Measurements from ENCODE around the gene LYSMD2.
"Not testable (repeated sequence)": the region's sequence is repeated elsewhere in the genome, so short reads cannot be mapped to it uniquely, and the experiment has no call there.

DNA sequence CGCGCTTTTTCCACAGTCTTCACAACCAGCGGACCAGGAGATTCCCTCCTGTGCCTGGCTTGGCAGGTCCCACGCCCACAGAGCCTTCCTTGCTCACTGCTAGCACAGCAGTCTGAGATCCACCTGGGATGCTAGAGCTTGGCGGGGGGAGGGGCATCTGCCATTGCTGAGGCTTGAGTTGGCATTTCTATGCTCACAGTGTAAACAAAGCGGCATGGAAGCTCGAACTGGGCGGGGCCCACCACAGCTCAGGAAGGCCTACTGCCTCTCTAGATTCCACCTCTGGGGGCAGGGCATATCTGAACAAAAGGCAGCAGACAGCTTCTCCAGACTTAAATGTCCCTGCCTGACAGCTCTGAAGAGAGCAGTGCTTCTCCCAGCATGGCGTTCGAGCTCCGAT is 49.7 kb upstream of the LYSMD2 start:
- TF ChIP-seq, protein P1, sequence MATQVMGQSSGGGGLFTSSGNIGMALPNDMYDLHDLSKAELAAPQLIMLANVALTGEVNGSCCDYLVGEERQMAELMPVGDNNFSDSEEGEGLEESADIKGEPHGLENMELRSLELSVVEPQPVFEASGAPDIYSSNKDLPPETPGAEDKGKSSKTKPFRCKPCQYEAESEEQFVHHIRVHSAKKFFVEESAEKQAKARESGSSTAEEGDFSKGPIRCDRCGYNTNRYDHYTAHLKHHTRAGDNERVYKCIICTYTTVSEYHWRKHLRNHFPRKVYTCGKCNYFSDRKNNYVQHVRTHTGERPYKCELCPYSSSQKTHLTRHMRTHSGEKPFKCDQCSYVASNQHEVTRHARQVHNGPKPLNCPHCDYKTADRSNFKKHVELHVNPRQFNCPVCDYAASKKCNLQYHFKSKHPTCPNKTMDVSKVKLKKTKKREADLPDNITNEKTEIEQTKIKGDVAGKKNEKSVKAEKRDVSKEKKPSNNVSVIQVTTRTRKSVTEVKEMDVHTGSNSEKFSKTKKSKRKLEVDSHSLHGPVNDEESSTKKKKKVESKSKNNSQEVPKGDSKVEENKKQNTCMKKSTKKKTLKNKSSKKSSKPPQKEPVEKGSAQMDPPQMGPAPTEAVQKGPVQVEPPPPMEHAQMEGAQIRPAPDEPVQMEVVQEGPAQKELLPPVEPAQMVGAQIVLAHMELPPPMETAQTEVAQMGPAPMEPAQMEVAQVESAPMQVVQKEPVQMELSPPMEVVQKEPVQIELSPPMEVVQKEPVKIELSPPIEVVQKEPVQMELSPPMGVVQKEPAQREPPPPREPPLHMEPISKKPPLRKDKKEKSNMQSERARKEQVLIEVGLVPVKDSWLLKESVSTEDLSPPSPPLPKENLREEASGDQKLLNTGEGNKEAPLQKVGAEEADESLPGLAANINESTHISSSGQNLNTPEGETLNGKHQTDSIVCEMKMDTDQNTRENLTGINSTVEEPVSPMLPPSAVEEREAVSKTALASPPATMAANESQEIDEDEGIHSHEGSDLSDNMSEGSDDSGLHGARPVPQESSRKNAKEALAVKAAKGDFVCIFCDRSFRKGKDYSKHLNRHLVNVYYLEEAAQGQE (IDR thresholded peaks at IDR 0.05; ENCODE audit: low read depth, low read length), result not testable (repeated sequence)
- TF ChIP-seq, protein P2, sequence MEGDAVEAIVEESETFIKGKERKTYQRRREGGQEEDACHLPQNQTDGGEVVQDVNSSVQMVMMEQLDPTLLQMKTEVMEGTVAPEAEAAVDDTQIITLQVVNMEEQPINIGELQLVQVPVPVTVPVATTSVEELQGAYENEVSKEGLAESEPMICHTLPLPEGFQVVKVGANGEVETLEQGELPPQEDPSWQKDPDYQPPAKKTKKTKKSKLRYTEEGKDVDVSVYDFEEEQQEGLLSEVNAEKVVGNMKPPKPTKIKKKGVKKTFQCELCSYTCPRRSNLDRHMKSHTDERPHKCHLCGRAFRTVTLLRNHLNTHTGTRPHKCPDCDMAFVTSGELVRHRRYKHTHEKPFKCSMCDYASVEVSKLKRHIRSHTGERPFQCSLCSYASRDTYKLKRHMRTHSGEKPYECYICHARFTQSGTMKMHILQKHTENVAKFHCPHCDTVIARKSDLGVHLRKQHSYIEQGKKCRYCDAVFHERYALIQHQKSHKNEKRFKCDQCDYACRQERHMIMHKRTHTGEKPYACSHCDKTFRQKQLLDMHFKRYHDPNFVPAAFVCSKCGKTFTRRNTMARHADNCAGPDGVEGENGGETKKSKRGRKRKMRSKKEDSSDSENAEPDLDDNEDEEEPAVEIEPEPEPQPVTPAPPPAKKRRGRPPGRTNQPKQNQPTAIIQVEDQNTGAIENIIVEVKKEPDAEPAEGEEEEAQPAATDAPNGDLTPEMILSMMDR (IDR thresholded peaks at IDR 0.05), result not testable (repeated sequence)
- not testable (repeated sequence) for TF ChIP-seq EZH2phosphoT487 (IDR thresholded peaks at IDR 0.05; ENCODE audit: borderline replicate concordance, low read depth); CHD2 (IDR thresholded peaks at IDR 0.05; ENCODE audit: low read length, partially characterized antibody); RAD21 (IDR thresholded peaks at IDR 0.05; ENCODE audit: low read length); EP300 (IDR thresholded peaks at IDR 0.05; ENCODE audit: borderline replicate concordance in 1 of 2, low read depth in 1 of 2, low read length in 1 of 2); FOXJ3 (CRISPR knock-in tag; IDR thresholded peaks at IDR 0.05); TAF1 (IDR thresholded peaks at IDR 0.05; ENCODE audit: borderline replicate concordance, low read depth, low read length); SIN3A (IDR thresholded peaks at IDR 0.05; ENCODE audit: borderline replicate concordance, low read depth, low read length); RFX5 (IDR thresholded peaks at IDR 0.05; ENCODE audit: low read length); MXI1 (IDR thresholded peaks at IDR 0.05; ENCODE audit: low read depth, low read length)
- TF ChIP-seq, protein P3, sequence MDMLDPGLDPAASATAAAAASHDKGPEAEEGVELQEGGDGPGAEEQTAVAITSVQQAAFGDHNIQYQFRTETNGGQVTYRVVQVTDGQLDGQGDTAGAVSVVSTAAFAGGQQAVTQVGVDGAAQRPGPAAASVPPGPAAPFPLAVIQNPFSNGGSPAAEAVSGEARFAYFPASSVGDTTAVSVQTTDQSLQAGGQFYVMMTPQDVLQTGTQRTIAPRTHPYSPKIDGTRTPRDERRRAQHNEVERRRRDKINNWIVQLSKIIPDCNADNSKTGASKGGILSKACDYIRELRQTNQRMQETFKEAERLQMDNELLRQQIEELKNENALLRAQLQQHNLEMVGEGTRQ (IDR thresholded peaks at IDR 0.05; ENCODE audit: borderline replicate concordance, low read depth, low read length), result not testable (repeated sequence)
- TF ChIP-seq, protein P4, sequence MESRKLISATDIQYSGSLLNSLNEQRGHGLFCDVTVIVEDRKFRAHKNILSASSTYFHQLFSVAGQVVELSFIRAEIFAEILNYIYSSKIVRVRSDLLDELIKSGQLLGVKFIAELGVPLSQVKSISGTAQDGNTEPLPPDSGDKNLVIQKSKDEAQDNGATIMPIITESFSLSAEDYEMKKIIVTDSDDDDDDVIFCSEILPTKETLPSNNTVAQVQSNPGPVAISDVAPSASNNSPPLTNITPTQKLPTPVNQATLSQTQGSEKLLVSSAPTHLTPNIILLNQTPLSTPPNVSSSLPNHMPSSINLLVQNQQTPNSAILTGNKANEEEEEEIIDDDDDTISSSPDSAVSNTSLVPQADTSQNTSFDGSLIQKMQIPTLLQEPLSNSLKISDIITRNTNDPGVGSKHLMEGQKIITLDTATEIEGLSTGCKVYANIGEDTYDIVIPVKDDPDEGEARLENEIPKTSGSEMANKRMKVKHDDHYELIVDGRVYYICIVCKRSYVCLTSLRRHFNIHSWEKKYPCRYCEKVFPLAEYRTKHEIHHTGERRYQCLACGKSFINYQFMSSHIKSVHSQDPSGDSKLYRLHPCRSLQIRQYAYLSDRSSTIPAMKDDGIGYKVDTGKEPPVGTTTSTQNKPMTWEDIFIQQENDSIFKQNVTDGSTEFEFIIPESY (IDR thresholded peaks at IDR 0.05; ENCODE audit: borderline replicate concordance, low read depth), result not testable (repeated sequence)
